Mesodermal cell (in vitro differentiated cells): ENCODE measurements around the gene CEP104.

Experiments used
- H3K27ac ChIP-seq: 2 replicates; pipeline ENCODE4 v1.7.0; 2013; ENCODE audit warnings: mild to moderate bottlenecking, low read depth, low read length, moderate library complexity; ENCODE audit not compliant: severe bottlenecking
- H3K36me3 ChIP-seq: 2 replicates; pipeline ENCODE4 v1.7.1; 2013; ENCODE audit warnings: mild to moderate bottlenecking, low read length, moderate library complexity; ENCODE audit not compliant: control insufficient read depth, insufficient read depth
- H3K4me1 ChIP-seq: one replicate; pipeline ENCODE4 v1.7.1; 2013; ENCODE audit warnings: mild to moderate bottlenecking, low read length; ENCODE audit not compliant: insufficient read depth, control insufficient read depth, poor library complexity, severe bottlenecking
- H3K4me3 ChIP-seq: 2 replicates; pipeline ENCODE4 v1.7.0; 2013; ENCODE audit warnings: low read length, control low read depth, mild to moderate bottlenecking; ENCODE audit not compliant: insufficient read depth, poor library complexity, severe bottlenecking; ENCODE audit errors: extremely low read depth
- H3K9me3 ChIP-seq: 2 replicates; pipeline ENCODE4 v1.7.1; 2013; ENCODE audit warnings: mild to moderate bottlenecking, low read length, moderate library complexity; ENCODE audit not compliant: control insufficient read depth
- WGBS, 2 experiments: methylation state at CpG; one replicate each; pipeline ENCODE4 v1.1.5; 2013; ENCODE audit warnings: missing lambda C conversion rate in 2 of 2; ENCODE audit not compliant: insufficient coverage in 2 of 2; 5-methylcytosine and 5-hydroxymethylcytosine counted together

Gene CEP104

DNA sequence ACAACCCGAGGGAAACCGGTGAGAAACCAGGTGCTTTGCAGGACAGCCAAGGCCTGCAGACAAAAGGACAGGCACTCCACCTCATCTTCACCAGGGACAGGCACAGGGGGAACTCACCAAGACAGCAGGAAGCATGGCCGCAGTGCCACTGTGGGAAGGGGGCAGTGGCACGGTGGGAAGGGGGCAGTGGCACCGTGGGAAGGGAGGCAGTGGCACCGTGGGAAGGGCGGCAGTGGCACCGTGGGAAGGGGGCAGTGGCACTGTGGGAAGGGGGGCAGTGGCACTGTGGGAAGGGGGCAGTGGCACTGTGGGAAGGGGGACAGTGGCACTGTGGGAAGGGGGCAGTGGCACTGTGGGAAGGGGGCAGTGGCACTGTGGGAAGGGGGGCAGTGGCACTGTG lies 32.4 kb downstream of the CEP104 start:
- H3K27ac ChIP-seq: no peak overlapping the region

DNA sequence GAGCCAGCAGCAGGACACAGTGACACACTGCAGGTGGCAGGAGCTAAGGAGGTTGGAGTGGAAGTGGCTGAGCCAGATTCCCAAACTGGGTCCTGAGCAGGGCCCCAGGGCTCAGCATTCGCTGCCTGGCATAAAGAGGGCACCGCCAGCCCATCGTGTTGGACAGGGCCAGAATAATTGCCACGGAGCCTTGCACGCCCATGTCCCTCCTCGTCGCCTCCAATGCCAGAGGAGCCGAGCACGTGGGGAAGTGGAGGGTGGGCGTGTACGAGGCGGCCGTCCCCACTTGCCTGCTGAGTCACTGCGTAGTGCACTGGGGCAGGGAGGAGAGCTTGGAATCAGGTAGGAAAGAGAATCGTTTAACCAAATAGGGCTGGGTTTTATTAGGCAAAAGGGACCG lies 34.6 kb downstream of the CEP104 start:
- Histone ChIP-seq H3K36me3 (peaks cover 30% of the 10 kb centered on the region), H3K4me3 (no peak overlapping the region), H3K4me1 (no peaks in the 10 kb centered on the region), H3K9me3 (no peaks in the 10 kb centered on the region), H3K27ac (no peak overlapping the region)
- 89 to 91% methylated on average over 12 to 13 of the region's 16 CpGs for WGBS, 2 experiments

More for the DNA sequence above, 32.4 kb downstream of the CEP104 start:
- no peaks in the 10 kb centered on the region for H3K4me1 ChIP-seq
- WGBS, 2 experiments: 80 to 100% methylated on average over 1 to 2 of the region's 8 CpGs
- H3K4me3 ChIP-seq: no peak overlapping the region
- H3K36me3 ChIP-seq: peaks cover 41% of the 10 kb centered on the region
- no peaks in the 10 kb centered on the region for H3K9me3 ChIP-seq

DNA sequence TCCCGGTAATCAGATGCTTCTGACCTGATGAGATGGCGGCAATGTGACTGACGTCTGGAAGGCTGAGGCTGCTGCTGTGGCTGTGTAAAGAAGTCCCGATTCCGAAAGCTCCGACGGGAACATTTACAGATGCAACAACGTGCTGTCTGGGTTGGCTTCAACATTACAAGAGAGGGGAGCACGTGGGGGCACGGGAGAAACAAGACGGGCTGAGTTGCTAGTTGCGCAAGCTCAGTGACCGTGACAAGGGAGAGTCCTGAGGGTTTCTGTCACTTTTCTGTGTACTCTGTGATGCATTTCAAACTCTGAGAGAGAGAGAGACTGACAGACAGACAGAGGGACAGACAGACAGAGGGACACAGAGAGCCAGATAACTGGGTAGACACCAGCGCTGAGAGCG lies 35.1 kb downstream of the CEP104 start:
- H3K9me3 ChIP-seq: no peaks in the 10 kb centered on the region
- no peak overlapping the region for H3K27ac ChIP-seq
- no peak overlapping the region for H3K4me3 ChIP-seq
- peaks cover 30% of the 10 kb centered on the region for H3K36me3 ChIP-seq
- no peaks in the 10 kb centered on the region for H3K4me1 ChIP-seq
- WGBS, 2 experiments: 91 to 92% methylated on average over 15 of the region's 15 CpGs

GRCh38 chr1:3821447-3821846 lies 35.6 kb downstream of the CEP104 start:
- 92 to 93% methylated on average over 8 to 13 of the region's 13 CpGs for WGBS, 2 experiments
- Histone ChIP-seq H3K9me3 (no peaks in the 10 kb centered on the region), H3K4me1 (no peaks in the 10 kb centered on the region), H3K36me3 (peaks cover 30% of the 10 kb centered on the region), H3K4me3 (no peak overlapping the region), H3K27ac (no peak overlapping the region)

DNA sequence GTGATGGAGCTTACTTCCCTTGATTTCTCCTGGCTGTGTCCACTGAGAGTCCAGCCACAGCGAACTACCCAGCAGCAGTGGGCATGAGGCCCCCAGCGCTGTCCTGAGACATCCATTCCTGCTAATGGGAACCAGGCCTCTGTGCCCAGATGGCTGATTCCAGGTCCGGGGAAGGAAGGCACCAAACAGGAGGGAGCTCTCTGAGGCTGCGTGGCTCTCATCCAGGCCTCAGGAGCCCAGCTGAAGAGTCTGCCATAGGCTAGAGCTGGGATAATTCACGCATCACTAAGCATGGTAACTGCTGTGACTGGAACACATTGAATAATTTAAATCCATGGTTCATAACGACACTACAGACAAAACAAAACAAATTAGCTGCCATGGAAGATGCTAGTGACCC lies 36.0 kb downstream of the CEP104 start:
- Histone ChIP-seq H3K4me3 (no peak overlapping the region), H3K4me1 (no peaks in the 10 kb centered on the region), H3K9me3 (no peaks in the 10 kb centered on the region), H3K27ac (no peak overlapping the region), H3K36me3 (peaks cover 30% of the 10 kb centered on the region)
- WGBS, 2 experiments: 81 to 94% methylated on average over 6 of the region's 6 CpGs

DNA sequence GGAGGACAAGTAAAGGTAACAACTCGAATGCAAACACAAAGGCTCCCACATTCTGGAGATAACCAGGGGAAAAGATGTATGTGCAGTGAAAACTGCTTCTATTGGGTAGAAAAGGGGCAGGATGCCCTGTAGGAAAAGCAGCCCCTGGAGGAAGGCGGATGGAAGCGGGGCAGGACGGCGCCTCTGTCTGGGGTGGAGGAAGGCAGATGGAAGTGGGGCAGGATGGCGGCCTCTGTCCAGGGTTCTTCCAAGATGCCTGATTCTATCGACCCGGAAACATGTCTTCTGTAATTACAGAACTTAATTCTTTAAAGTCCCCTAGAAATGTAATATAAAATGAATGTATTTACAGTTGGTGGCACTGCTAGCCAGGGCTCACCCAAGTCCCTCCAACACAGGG lies 36.7 kb downstream of the CEP104 start:
- no peak overlapping the region for H3K27ac ChIP-seq
- peaks cover 27% of the 10 kb centered on the region for H3K36me3 ChIP-seq
- H3K4me3 ChIP-seq: no peak overlapping the region
- 86 to 96% methylated on average over 5 to 6 of the region's 8 CpGs for WGBS, 2 experiments
- H3K9me3 ChIP-seq: no peaks in the 10 kb centered on the region
- no peaks in the 10 kb centered on the region for H3K4me1 ChIP-seq

GRCh38 chr1:3819771-3820200 lies 37.2 kb downstream of the CEP104 start:
- peaks cover 32% of the 10 kb centered on the region for H3K36me3 ChIP-seq
- WGBS, 2 experiments: 80 to 90% methylated on average over 10 of the region's 10 CpGs
- no peak overlapping the region for H3K4me3 ChIP-seq
- no peaks in the 10 kb centered on the region for H3K4me1 ChIP-seq
- no peak overlapping the region for H3K27ac ChIP-seq
- no peaks in the 10 kb centered on the region for H3K9me3 ChIP-seq

- Histone ChIP-seq H3K4me1 (no peaks in the 10 kb centered on the region), H3K9me3 (no peaks in the 10 kb centered on the region), H3K4me3 (no peak overlapping the region), H3K27ac (no peak overlapping the region), H3K36me3 (peaks cover 36% of the 10 kb centered on the region)
- WGBS, 2 experiments: 92 to 97% methylated on average over 27 to 28 of the region's 28 CpGs
These were observed 39.0 kb downstream of the CEP104 start for GRCh38 chr1:3817821-3818597.

GRCh38 chr1:3817138-3817740 lies 39.8 kb downstream of the CEP104 start:
- Histone ChIP-seq H3K4me1 (no peaks in the 10 kb centered on the region), H3K4me3 (no peak overlapping the region), H3K9me3 (no peaks in the 10 kb centered on the region), H3K27ac (no peak overlapping the region), H3K36me3 (peaks cover 31% of the 10 kb centered on the region)
- WGBS, 2 experiments: 92 to 93% methylated on average over 15 to 17 of the region's 17 CpGs

DNA sequence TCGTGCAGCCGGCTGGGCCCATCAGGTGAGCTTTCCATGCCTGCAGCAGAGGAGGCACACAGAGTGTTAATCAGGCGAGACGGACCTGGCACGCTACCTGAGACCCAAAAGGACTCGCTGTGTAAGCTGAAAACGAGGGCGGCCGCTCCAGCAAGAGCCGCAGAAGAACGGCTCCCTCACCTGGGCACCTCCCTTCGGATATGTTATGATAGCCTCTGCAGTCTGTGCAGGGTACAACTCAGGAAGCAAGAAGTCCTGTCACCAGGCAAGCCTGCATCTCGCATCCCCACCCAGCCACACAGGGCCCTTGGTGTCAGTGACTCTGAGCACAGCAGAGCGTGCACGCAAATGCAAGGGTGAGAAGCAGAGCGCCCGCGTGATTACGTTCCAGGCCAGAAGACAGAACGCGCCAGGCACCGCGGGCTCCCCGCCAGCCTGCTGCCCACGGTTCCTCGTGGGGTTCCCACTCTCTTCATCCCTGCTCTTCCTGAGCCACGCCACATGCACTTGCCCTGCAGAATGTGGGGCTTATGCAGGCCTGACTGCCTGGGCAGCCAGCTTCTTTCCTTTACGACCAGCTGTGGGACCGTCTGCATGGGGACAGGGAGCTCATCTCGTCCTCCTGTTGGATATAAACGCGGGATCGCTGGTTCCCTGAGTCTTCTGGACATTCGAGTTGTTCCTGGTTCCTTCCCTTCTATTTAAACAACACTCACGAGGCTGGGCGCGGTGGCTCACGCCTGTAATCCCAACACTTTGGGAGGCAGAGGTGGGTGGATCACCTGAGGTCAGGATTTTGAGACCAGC lies 40.5 kb downstream of the CEP104 start:
- H3K27ac ChIP-seq: no peak overlapping the region
- no peaks in the 10 kb centered on the region for H3K4me1 ChIP-seq
- 92% methylated on average over 33 to 36 of the region's 38 CpGs for WGBS, 2 experiments
- H3K9me3 ChIP-seq: no peaks in the 10 kb centered on the region
- H3K36me3 ChIP-seq: peaks cover 25% of the 10 kb centered on the region
- H3K4me3 ChIP-seq: no peak overlapping the region
